Measurements from ENCODE around the gene DOK6.
"Not testable (repeated sequence)": the region's sequence is repeated elsewhere in the genome, so short reads cannot be mapped to it uniquely, and the experiment has no call there.

DOK6 gene

GRCh38 chr18:69631281-69631680 is 230.6 kb downstream of the DOK6 start:
- DNase-seq = no peak

- no peak for DNase-seq
These were observed 234.8 kb downstream of the DOK6 start for GRCh38 chr18:69635482-69635881.

- no peak for DNase-seq
These were observed 236.0 kb downstream of the DOK6 start for GRCh38 chr18:69636529-69637301.

GRCh38 chr18:69638056-69638455 is 237.4 kb downstream of the DOK6 start:
- no peak for DNase-seq

- no peak for DNase-seq
These were observed 247.0 kb downstream of the DOK6 start for GRCh38 chr18:69647702-69648101.

- no peak for DNase-seq
These were observed 247.8 kb downstream of the DOK6 start for GRCh38 chr18:69648486-69648885.

- DNase-seq = no peak
These were observed 249.0 kb downstream of the DOK6 start for GRCh38 chr18:69649684-69650083.

- no peak for DNase-seq
These were observed 250.6 kb downstream of the DOK6 start for GRCh38 chr18:69651243-69651642.

GRCh38 chr18:69655816-69656215 is 255.1 kb downstream of the DOK6 start:
- no peak for DNase-seq

- no peak for DNase-seq
These were observed 257.4 kb downstream of the DOK6 start for GRCh38 chr18:69658103-69658502.

GRCh38 chr18:69658685-69659084 is 258.0 kb downstream of the DOK6 start:
- DNase-seq = no peak

- DNase-seq = peak; percentile 78
These were observed 258.5 kb downstream of the DOK6 start for GRCh38 chr18:69659142-69659651.

- DNase-seq = not testable (repeated sequence)
These were observed 261.4 kb downstream of the DOK6 start for GRCh38 chr18:69662090-69662489.

- no peak for DNase-seq
These were observed 263.7 kb downstream of the DOK6 start for GRCh38 chr18:69664399-69664798.

- DNase-seq = peak; percentile 0
These were observed 273.7 kb downstream of the DOK6 start for GRCh38 chr18:69674292-69674877.

- DNase-seq = peak; percentile 72
These were observed 274.3 kb downstream of the DOK6 start for GRCh38 chr18:69674966-69675365.

- no peak for DNase-seq
These were observed 276.9 kb downstream of the DOK6 start for GRCh38 chr18:69677595-69677994.

- DNase-seq = no peak
These were observed 279.4 kb downstream of the DOK6 start for GRCh38 chr18:69680123-69680522.

GRCh38 chr18:69683176-69683575 is 282.5 kb downstream of the DOK6 start:
- no peak for DNase-seq

GRCh38 chr18:69684789-69685188 is 284.1 kb downstream of the DOK6 start:
- no peak for DNase-seq

GRCh38 chr18:69686861-69687260 is 286.2 kb downstream of the DOK6 start:
- no peak for DNase-seq

- no peak for DNase-seq
These were observed 288.6 kb downstream of the DOK6 start for GRCh38 chr18:69689121-69689759.

GRCh38 chr18:69691008-69691760 is 290.5 kb downstream of the DOK6 start:
- no peak for DNase-seq
